ENCODE measurements around the gene EEPD1. TPM values are rescaled to one million over a fixed set of nuclear protein-coding genes. Genes with fewer than 3 reads are reported as not detected.

The EEPD1 gene
- polyA plus RNA-seq, 1 of the 3 experiments (the other 2 are of a cell fraction): 5.0 TPM

DNA sequence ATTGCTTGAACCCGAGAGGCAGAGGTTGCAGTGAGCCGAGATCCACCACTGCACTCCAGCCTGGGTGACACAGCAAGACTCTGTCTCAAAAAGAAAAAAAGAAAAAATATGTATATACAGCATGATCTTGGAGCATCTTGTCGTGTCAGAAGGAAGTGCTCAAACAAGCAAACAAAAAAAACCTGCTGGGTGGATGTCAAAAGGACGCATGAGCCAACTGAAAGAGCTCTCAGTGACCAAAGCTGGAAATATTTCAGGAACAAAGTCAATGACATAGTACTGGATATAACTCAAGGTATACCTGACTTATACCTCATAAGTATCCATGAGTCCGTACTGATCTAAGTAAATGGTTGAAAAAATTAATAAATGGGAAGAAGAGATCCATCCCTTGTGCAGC is 142.0 kb downstream of the EEPD1 start:
- Histone ChIP-seq H4K20me1 (ENCODE audit: insufficient read depth) (no peaks in the 10 kb centered on the region), H3K27me3 (ENCODE audit: insufficient read depth) (no peaks in the 10 kb centered on the region), H3K9me2 (no peaks in the 10 kb centered on the region), H3K36me3 (replicated peaks in 1 of 2; ENCODE audit: control insufficient read depth in 1 of 2, insufficient read depth in 2 of 2, low read length in 1 of 2) (no peaks in the 10 kb centered on the region), H3K9ac (no peak overlapping the region), H3K4me2 (no peak overlapping the region), H3K27ac (ENCODE audit: low read depth in 2 of 2, low read length in 1 of 2) (no peak overlapping the region), H3K4me3 (ENCODE audit: low read depth in 2 of 2, low read length in 1 of 2) (no peak overlapping the region), H2AFZ (ENCODE audit: low read depth) (no peak overlapping the region), H3K79me2 (ENCODE audit: insufficient read depth) (no peaks in the 10 kb centered on the region), H3F3A (replicated peaks; ENCODE audit: insufficient read depth) (no peaks in the 10 kb centered on the region), H3K9me3 (no peaks in the 10 kb centered on the region), H3K4me1 (ENCODE audit: control insufficient read depth in 1 of 2, insufficient read depth in 2 of 2, low read depth in 1 of 2, low read length in 1 of 2) (peaks cover 4 to 38% of the 10 kb centered on the region in 2 experiments; a peak in 1 of 4 replicates)
- POLR2A ChIA-PET: no interaction called here
- no peak for DNase-seq
- CTCF ChIA-PET: interaction anchor here (1.0 to 25.4 kb wide), 6 partner anchors 8 to 379 kb away, joined by 3 to 369 read pairs (median 16); no protein-coding TSS in a partner anchor
- TF ChIP-seq ELF1 (IDR thresholded peaks at IDR 0.05) (no peak), POLR2AphosphoS5 (IDR thresholded peaks at IDR 0.05; ENCODE audit: low read depth, low read length) (no peak), NRF1 (IDR thresholded peaks at IDR 0.05; ENCODE audit: low read depth, low read length) (no peak), FOXJ3 (CRISPR knock-in tag; IDR thresholded peaks at IDR 0.05) (no peak), CHD2 (IDR thresholded peaks at IDR 0.05; ENCODE audit: low read length, partially characterized antibody) (no peak), SIN3A (IDR thresholded peaks at IDR 0.05; ENCODE audit: borderline replicate concordance, low read depth, low read length) (no peak)
- 86% methylated on average over 5 of the region's 5 CpGs for WGBS (ENCODE audit: low lambda C conversion rate)

DNA sequence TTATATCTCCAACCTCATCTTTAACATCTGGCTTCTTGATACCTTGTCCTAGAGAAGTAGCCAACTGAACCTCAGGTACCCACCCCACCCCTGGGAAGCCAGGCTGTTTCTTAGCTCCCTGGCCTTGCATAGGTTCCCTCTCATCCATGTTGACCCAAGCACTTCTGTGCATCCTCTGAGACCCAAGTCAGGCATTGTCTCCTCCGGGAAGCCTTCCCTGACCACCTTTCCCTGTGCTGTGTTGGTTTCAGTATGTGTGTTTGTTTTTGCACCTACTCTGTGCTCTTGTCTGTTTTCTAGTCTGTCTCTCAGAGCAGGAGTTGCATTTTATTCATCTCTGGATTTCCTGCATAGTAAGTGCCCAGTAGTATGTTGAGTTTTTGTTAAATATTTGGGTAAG is 143.2 kb downstream of the EEPD1 start:
- Histone ChIP-seq H3K27ac (ENCODE audit: low read depth in 2 of 2, low read length in 1 of 2) (no peak overlapping the region), H3K9me3 (no peaks in the 10 kb centered on the region), H3K4me1 (ENCODE audit: control insufficient read depth in 1 of 2, insufficient read depth in 2 of 2, low read depth in 1 of 2, low read length in 1 of 2) (peaks cover 4 to 46% of the 10 kb centered on the region in 2 experiments; a peak in 1 of 4 replicates), H3K36me3 (replicated peaks in 1 of 2; ENCODE audit: control insufficient read depth in 1 of 2, insufficient read depth in 2 of 2, low read length in 1 of 2) (no peaks in the 10 kb centered on the region), H3K79me2 (ENCODE audit: insufficient read depth) (no peaks in the 10 kb centered on the region), H4K20me1 (ENCODE audit: insufficient read depth) (no peaks in the 10 kb centered on the region), H3K4me2 (no peak overlapping the region), H3K27me3 (ENCODE audit: insufficient read depth) (no peaks in the 10 kb centered on the region), H3K9me2 (no peaks in the 10 kb centered on the region), H2AFZ (ENCODE audit: low read depth) (no peak overlapping the region), H3K4me3 (ENCODE audit: low read depth in 2 of 2, low read length in 1 of 2) (no peak overlapping the region), H3F3A (replicated peaks; ENCODE audit: insufficient read depth) (no peaks in the 10 kb centered on the region), H3K9ac (no peak overlapping the region)
- DNase-seq: no peak
- TF ChIP-seq, protein P1, sequence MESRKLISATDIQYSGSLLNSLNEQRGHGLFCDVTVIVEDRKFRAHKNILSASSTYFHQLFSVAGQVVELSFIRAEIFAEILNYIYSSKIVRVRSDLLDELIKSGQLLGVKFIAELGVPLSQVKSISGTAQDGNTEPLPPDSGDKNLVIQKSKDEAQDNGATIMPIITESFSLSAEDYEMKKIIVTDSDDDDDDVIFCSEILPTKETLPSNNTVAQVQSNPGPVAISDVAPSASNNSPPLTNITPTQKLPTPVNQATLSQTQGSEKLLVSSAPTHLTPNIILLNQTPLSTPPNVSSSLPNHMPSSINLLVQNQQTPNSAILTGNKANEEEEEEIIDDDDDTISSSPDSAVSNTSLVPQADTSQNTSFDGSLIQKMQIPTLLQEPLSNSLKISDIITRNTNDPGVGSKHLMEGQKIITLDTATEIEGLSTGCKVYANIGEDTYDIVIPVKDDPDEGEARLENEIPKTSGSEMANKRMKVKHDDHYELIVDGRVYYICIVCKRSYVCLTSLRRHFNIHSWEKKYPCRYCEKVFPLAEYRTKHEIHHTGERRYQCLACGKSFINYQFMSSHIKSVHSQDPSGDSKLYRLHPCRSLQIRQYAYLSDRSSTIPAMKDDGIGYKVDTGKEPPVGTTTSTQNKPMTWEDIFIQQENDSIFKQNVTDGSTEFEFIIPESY (IDR thresholded peaks at IDR 0.05; ENCODE audit: borderline replicate concordance, low read depth): no peak
- no peak for TF ChIP-seq EP300 (IDR thresholded peaks at IDR 0.05; ENCODE audit: borderline replicate concordance in 1 of 2, low read depth in 1 of 2, low read length in 1 of 2)
- no peak for TF ChIP-seq RXRA (IDR thresholded peaks at IDR 0.05; ENCODE audit: borderline replicate concordance, low read depth)
- no peak for TF ChIP-seq RCOR1 (IDR thresholded peaks at IDR 0.05; ENCODE audit: low read length)
- no peak for TF ChIP-seq YY1 (IDR thresholded peaks at IDR 0.05; ENCODE audit: low read depth)
- TF ChIP-seq, protein P2, sequence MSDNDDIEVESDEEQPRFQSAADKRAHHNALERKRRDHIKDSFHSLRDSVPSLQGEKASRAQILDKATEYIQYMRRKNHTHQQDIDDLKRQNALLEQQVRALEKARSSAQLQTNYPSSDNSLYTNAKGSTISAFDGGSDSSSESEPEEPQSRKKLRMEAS (IDR thresholded peaks at IDR 0.05; ENCODE audit: low read depth): no peak
- TF ChIP-seq RAD21 (IDR thresholded peaks at IDR 0.05; ENCODE audit: low read length): no peak
- TF ChIP-seq ELF1 (IDR thresholded peaks at IDR 0.05): no peak
- TF ChIP-seq, protein P3, sequence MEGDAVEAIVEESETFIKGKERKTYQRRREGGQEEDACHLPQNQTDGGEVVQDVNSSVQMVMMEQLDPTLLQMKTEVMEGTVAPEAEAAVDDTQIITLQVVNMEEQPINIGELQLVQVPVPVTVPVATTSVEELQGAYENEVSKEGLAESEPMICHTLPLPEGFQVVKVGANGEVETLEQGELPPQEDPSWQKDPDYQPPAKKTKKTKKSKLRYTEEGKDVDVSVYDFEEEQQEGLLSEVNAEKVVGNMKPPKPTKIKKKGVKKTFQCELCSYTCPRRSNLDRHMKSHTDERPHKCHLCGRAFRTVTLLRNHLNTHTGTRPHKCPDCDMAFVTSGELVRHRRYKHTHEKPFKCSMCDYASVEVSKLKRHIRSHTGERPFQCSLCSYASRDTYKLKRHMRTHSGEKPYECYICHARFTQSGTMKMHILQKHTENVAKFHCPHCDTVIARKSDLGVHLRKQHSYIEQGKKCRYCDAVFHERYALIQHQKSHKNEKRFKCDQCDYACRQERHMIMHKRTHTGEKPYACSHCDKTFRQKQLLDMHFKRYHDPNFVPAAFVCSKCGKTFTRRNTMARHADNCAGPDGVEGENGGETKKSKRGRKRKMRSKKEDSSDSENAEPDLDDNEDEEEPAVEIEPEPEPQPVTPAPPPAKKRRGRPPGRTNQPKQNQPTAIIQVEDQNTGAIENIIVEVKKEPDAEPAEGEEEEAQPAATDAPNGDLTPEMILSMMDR (IDR thresholded peaks at IDR 0.05): no peak
- no peak for TF ChIP-seq CHD2 (IDR thresholded peaks at IDR 0.05; ENCODE audit: low read length, partially characterized antibody)
- no peak for TF ChIP-seq GATA2 (CRISPR knock-in tag; IDR thresholded peaks at IDR 0.05)
- no peak for TF ChIP-seq USF2 (IDR thresholded peaks at IDR 0.05; ENCODE audit: borderline replicate concordance, low read depth, low read length)
- TF ChIP-seq NFIC (IDR thresholded peaks at IDR 0.05; ENCODE audit: borderline replicate concordance): no peak
- POLR2A ChIA-PET: no interaction called here
- CTCF ChIA-PET: interaction anchor here (1.4 to 25.4 kb wide), 3 partner anchors 10 to 311 kb away, joined by 3 to 369 read pairs (median 216); no protein-coding TSS in a partner anchor
- WGBS (ENCODE audit: low lambda C conversion rate): 80% methylated on average over 1 of the region's 1 CpG

Measured in SK-N-SH (cell line).